ENCODE data around the gene PNMA1.

GRCh38 chr14:73724696-73725095, 10.5 kb upstream of the PNMA1 start:
- TF ChIP-seq CTCF (IDR thresholded peaks at IDR 0.05) = no peak
- TF ChIP-seq POLR2A (IDR thresholded peaks at IDR 0.05) = no peak
